ENCODE measurements around the gene GJC3. TPM values are rescaled to one million over a fixed set of nuclear protein-coding genes. Genes with fewer than 3 reads are reported as not detected.

Gene GJC3
- total and polyA plus RNA-seq, 9 of the 15 experiments (the other 6 are each of a cell fraction or from before 2014, with no cell fraction given) = 0.10 to 0.45 (median 0.28) TPM; not detected in 1

DNA sequence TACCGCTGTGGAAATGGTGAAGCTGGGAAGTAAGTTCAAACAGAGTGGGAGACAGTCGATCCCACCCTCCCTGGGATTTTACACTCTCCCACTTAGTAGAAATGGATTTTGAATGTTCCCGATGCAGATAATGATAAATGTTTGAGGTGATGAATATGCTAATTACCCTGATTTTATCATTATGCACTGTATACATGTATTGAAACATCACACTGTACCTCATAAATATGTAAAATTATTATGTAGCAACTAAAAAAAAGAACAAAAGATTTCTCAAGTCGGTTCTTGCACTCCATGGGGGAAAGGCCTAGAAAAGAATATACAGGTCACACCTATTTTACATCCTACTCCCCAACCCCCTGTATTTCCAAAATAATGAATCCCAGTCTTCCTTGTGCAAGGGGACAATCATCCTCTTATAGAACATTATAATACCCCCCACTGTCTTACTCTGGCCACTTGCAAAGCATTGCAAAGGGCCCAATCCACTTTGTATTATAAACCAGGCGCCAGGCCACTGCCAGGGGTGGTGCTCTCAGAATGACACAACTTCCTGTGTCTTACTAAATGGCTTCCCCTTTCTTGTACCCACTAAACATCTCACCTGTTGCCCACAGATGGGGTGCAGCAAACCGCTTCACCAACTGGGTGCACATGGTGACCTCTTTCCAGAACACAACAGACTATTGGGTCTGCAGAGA is 31.9 kb downstream of the GJC3 start:
- Histone ChIP-seq H3K79me2 (ENCODE audit: control insufficient read depth, insufficient read depth, low read length) (no peaks in the 10 kb centered on the region), H3K9me3 (replicated peaks; ENCODE audit: control insufficient read depth, insufficient read depth, low read depth, low read length) (no peaks in the 10 kb centered on the region), H4K20me1 (replicated peaks; ENCODE audit: control insufficient read depth, insufficient read depth, low read length) (no peaks in the 10 kb centered on the region), H3K27ac (ENCODE audit: extremely low read depth, low read depth, low read length) (no peak overlapping the region), H3K4me3 (no peak overlapping the region), H2AFZ (ENCODE audit: low read depth, low read length) (no peak overlapping the region), H3K4me2 (ENCODE audit: insufficient read depth, low read length) (no peak overlapping the region), H3K27me3 (ENCODE audit: control insufficient read depth in 2 of 2, insufficient read depth in 2 of 2, low read length in 2 of 2) (no peaks in the 10 kb centered on the region), H3K9me1 (ENCODE audit: control insufficient read depth, insufficient read depth, low read length) (no peaks in the 10 kb centered on the region), H3K9ac (ENCODE audit: insufficient read depth in 1 of 2, low read depth in 2 of 2, low read length in 2 of 2) (no peak overlapping the region), H3K36me3 (ENCODE audit: control insufficient read depth, insufficient read depth, low read length) (peaks cover 24% of the 10 kb centered on the region; the same call in 2 of the 3 replicates), H3K4me1 (replicated peaks in 1 of 2; ENCODE audit: control insufficient read depth in 2 of 2, insufficient read depth in 2 of 2, low read length in 2 of 2) (no peaks in the 10 kb centered on the region; a peak in 2 of 5 replicates)
- in situ Hi-C loops (cut with MboI) (no loop called here), intact Hi-C loops (cut with micrococcal nuclease) (no loop called here)
- ChIA-PET POLR2A (interaction anchor here (0.7 kb wide), 1 partner anchor 110 kb away, joined by 4 read pairs; no protein-coding TSS in a partner anchor), CTCF (ENCODE audit: low intra/inter-chr PET ratio) (no interaction called here)
- no peak for ATAC-seq
- DNase-seq (ENCODE audit: extremely low read depth in 1 of 4, low spot score in 3 of 4) = no peak
- TF ChIP-seq MYNN (IDR thresholded peaks at IDR 0.05) = 0 out of 2 replicates have a peak, but pooled peaks have one; percentile 1
- no peak for TF ChIP-seq MYNN (CRISPR knock-in tag; IDR thresholded peaks at IDR 0.05)
- no peak for TF ChIP-seq HNRNPLL (IDR thresholded peaks at IDR 0.05; ENCODE audit: low read depth, low read length, poor library complexity, severe bottlenecking)
- WGBS (ENCODE audit: insufficient coverage, low coverage, missing lambda C conversion rate) = 71% methylated on average over 6 of the region's 6 CpGs
- BruUV-seq (replicated peaks) = no TSS peak
- no peak for FAIRE-seq

DNA sequence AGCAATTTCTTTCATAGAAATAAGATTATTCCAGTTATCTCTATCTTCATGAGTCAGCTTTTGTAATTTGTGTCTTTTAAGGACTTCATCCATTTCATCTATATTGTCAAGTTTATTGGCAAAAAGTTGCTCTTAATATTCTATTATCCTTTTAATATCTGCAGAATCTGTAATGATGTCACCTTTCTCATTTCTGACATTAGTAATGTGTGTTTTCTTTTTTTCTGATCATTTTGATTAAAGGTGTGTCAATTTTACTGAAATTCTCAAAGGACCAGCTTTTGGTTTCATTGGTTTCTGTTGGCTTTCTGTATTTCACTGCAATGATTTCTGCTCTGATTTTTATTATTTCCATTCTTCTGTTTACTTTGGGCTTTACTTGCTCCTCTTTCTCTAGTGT is 34.7 kb downstream of the GJC3 start:
- H2AFZ ChIP-seq (ENCODE audit: low read depth, low read length) = no peak overlapping the region
- no peak for ATAC-seq
- no peak overlapping the region for H3K9ac ChIP-seq (ENCODE audit: insufficient read depth in 1 of 2, low read depth in 2 of 2, low read length in 2 of 2)
- H4K20me1 ChIP-seq (replicated peaks; ENCODE audit: control insufficient read depth, insufficient read depth, low read length) = no peaks in the 10 kb centered on the region
- no TSS peak for BruUV-seq (replicated peaks)
- in situ Hi-C loops (cut with MboI) (no loop called here), intact Hi-C loops (cut with micrococcal nuclease) (no loop called here)
- ChIA-PET CTCF (ENCODE audit: low intra/inter-chr PET ratio) (no interaction called here), POLR2A (interaction anchor here (1.1 to 1.2 kb wide), 3 partner anchors 8 to 25 kb away, joined by 3 to 5 read pairs (median 3); partner anchors contain the start of gene TRIM4)
- FAIRE-seq = no peak
- H3K9me1 ChIP-seq (ENCODE audit: control insufficient read depth, insufficient read depth, low read length) = no peaks in the 10 kb centered on the region
- H3K9me3 ChIP-seq (replicated peaks; ENCODE audit: control insufficient read depth, insufficient read depth, low read depth, low read length) = no peaks in the 10 kb centered on the region
- no peaks in the 10 kb centered on the region for H3K79me2 ChIP-seq (ENCODE audit: control insufficient read depth, insufficient read depth, low read length)
- peaks cover 10% of the 10 kb centered on the region; the same call in 1 of the 3 replicates for H3K36me3 ChIP-seq (ENCODE audit: control insufficient read depth, insufficient read depth, low read length)
- TF ChIP-seq, protein P1, sequence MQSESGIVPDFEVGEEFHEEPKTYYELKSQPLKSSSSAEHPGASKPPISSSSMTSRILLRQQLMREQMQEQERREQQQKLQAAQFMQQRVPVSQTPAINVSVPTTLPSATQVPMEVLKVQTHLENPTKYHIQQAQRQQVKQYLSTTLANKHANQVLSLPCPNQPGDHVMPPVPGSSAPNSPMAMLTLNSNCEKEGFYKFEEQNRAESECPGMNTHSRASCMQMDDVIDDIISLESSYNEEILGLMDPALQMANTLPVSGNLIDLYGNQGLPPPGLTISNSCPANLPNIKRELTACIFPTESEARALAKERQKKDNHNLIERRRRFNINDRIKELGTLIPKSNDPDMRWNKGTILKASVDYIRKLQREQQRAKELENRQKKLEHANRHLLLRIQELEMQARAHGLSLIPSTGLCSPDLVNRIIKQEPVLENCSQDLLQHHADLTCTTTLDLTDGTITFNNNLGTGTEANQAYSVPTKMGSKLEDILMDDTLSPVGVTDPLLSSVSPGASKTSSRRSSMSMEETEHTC (IDR thresholded peaks at IDR 0.05) = no peak
- TF ChIP-seq ZNF316 (IDR thresholded peaks at IDR 0.05) = peak; percentile 65
- no peak overlapping the region for H3K4me3 ChIP-seq
- DNase-seq (ENCODE audit: extremely low read depth in 1 of 4, low spot score in 3 of 4) = no peak
- H3K4me1 ChIP-seq (replicated peaks in 1 of 2; ENCODE audit: control insufficient read depth in 2 of 2, insufficient read depth in 2 of 2, low read length in 2 of 2) = no peaks in the 10 kb centered on the region; a peak in 2 of 5 replicates
- no peaks in the 10 kb centered on the region for H3K27me3 ChIP-seq (ENCODE audit: control insufficient read depth in 2 of 2, insufficient read depth in 2 of 2, low read length in 2 of 2)
- H3K27ac ChIP-seq (ENCODE audit: extremely low read depth, low read depth, low read length) = no peak overlapping the region
- H3K4me2 ChIP-seq (ENCODE audit: insufficient read depth, low read length) = no peak overlapping the region

Data from K562 (cell line).